Measurements from ENCODE around the gene RIOK3.
"Not testable (repeated sequence)": the region's sequence is repeated elsewhere in the genome, so short reads cannot be mapped to it uniquely, and the experiment has no call there.

The RIOK3 gene

GRCh38 chr18:23451491-23451890 lies 1.6 kb upstream of the RIOK3 start:
- no peak for DNase-seq

- no peak for DNase-seq
These were observed 750 bp upstream of the RIOK3 start for GRCh38 chr18:23452347-23452727.

DNA sequence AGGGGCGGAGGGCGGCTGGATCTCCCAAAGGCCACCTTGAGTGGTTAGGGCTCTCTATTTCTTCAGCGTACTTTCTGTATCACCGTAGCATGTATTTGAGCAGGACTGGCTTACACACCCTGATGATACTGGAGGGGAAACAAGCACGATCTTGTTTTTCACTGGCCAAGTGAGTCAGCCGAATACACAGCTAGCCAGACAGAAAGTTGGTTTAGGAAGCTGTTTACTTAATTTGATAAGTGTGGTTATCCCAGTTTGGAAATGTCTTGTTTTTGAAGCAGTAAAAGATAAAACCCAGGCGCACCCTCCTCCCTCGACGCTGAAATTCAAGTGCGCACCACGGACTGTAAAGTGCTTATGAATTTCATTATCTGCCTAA lies 582 bp downstream of the RIOK3 start:
- DNase-seq: no peak

DNA sequence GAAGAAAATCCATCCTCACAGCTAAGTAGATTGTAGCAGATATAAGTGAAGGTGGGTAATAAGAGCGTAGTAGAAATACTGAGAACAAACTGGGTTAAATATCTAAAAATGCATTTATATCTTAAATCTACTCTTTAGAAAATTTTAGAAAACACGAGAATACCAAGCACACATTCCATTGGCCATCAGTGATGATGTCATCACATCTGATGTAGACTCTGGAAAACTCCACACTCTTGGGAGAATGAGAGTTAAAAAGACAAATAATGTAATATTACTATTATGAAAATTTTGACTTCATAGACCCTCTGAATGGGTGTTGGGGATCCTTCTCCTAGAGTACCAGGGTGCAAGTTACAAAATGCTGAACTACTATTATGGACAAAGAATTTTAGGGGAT lies 3.7 kb downstream of the RIOK3 start:
- no peak for DNase-seq

- no peak for DNase-seq
These were observed 5.9 kb downstream of the RIOK3 start for GRCh38 chr18:23458830-23459529.

- no peak for DNase-seq
These were observed 6.4 kb downstream of the RIOK3 start for GRCh38 chr18:23459530-23459921.

- no peak for DNase-seq
These were observed 7.5 kb downstream of the RIOK3 start for GRCh38 chr18:23460285-23461273.

GRCh38 chr18:23462876-23463275 lies 9.8 kb downstream of the RIOK3 start:
- no peak for DNase-seq

DNA sequence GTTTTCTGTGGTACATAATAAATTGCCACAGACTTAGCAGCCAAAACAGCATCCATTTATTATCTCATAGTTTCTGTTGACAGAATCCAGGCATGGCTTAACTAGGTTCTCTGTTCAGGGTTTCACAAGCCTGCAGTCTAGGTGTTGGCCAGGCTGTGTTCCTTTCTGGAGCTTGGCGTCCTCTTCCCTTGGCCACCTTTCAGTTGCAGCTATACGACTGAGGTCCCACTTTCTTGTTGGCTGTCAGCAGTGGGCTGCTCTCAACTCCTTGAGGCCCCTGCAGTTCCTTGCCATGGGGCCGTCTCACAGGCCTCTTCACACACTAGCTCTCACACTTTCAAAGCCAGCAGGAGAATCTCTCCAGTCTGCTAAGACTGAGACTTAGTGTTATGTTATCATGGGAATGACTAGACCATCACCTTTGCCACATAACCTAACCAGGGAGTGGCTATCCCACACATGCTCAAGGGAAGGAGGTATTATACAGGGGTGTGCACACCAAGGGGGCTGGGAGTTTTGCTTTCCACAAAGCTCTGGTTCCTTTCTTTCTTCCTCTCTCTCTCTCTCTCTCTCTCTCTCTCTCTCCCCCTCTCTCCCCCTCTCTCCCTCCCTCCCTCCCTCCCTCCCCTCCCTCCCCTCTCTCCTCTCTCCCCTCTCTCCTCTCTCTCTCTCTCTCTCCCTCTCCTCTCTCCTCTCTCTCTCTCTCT lies 15.8 kb downstream of the RIOK3 start:
- DNase-seq: no peak

GRCh38 chr18:23470620-23471387 lies 17.7 kb downstream of the RIOK3 start:
- no peak for DNase-seq

DNA sequence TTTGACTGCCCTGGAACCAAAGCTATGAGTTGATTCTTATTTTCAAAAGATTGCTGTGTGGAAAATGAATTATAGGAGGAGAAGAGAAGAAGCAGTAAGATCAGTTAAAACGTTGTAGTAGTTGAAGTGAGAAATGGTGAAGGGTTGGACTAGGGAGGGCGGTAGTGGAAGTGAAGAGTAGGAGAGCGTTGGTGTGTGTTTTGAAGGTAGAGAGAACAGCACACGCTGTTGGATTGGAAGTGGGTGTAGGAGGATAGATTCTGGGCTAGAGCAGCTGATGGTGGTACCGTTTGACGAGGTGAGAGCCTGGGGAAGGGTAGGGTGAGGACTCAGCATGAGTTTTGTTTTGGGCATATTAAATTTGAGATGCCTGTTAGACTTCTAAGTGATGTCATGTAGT lies 18.4 kb downstream of the RIOK3 start:
- no peak for DNase-seq

DNA sequence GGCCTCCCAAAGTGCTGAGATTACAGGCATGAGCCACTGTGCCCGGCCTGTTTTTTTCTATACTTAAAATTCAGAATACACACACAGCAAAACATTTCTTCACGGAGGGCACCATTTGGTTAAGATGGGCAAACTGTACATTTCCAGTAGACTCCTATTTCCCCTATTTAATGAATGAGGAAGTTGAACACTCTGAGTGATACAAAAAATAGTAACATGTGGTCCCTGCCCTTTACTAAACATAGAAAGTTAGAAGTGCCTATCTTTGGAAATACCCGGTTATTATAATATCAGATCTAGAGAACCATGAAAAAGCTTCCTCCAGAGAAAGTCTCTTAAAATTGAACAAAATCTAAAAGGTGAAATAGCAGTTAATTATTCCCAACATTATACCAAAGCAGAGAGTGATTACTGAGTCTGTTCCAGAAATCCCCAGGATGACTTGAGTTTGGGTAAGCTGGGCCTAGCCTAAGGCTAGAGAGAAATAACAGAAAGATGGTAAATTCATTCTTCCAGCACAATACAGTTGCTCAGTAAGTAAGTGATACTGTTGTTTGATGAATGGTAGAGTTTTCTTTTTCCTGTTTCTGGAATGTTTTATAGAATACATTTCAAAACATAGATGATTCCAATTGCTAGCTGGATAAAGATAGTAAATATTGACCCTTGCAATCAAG lies 26.9 kb downstream of the RIOK3 start:
- no peak for DNase-seq

DNA sequence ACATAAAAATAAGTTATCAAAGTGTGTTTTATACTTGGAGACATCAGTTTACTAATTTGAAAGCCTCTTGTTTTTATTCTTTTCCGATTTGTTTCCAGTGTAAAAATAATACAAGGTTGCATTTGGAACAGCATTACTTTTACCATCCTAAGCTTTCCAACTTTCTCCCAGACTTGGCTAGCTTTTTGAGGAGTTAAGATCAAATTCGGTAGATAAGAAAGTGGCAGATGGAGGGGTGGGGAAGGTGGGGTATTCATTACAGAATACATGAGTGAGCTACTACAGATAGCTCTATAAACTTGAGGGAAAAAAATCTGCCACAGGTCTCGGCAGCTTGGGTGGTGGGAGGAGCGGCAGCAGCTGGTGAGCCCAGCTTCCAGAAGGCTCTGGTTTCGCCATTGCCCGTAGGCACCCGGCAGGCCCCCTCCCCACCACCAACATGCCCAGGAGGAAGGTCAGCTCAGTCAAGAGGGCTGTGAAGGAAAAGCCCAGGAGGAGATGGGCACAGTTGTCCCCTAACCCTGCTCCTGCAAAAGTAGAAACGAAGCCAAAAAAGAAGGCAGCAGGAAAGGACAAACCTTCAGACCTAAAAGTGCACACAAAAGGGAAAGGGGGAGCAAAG lies 31.6 kb downstream of the RIOK3 start:
- DNase-seq: no peak

DNA sequence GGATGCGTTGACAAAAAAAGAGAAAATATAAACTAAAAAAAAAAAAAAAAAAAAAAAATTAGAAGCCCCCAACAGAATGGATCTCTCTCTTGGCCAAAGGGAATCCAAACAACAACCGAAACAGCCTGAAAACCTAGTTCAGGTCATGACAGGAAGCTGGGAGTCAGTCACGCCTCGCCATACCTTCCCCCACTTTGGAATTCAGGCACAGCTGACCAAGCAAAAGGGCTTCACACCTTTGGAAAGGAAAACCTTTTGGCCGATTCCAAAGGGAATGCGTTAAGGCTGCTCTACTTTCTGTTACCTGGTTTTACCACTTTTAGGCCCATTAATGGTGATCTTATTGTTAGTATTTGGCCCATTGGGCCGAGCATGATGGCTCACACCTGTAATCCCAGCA lies 32.3 kb downstream of the RIOK3 start:
- no peak for DNase-seq

- no peak for DNase-seq
These were observed 34.9 kb downstream of the RIOK3 start for GRCh38 chr18:23487738-23488570.

- DNase-seq: not testable (repeated sequence)
These were observed 36.5 kb downstream of the RIOK3 start for GRCh38 chr18:23489586-23489985.

DNA sequence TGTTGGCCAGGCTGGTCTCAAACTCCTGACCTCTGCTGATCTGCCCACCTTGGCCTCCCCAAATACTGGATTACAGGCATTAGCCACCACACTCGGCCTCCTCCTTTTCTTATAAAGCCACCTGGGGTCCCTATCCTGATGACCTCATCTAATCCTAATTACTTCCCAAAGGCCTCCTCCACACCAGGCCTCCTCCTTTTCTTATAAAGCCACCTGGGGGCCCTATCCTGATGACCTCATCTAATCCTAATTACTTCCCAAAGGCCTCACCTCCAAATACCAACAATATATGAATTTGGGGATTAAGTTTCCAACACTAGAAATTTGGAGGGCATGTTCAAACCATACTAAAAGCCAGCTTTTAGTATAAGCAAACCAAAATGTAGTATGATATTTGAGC lies 40.6 kb downstream of the RIOK3 start:
- no peak for DNase-seq

DNA sequence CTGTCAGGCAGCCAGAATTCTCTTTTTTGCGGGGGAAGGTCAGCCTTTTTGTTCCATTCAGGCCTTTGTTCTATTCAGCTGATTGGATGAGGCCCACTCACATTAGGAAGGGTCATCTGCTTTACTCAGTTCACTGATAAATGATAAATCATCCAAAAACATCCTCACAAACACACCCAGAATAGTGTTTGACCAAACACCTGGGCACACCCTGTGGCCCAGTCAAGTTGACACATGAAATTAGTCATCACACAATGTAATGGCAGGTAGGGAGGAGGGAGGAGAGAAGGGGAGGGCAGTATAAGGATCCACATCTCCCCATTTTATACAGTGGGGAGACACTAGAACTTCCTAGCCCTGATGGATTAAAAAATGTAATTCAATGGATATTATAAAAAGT lies 41.9 kb downstream of the RIOK3 start:
- no peak for DNase-seq

GRCh38 chr18:23495723-23496440 lies 42.8 kb downstream of the RIOK3 start:
- DNase-seq: peak; percentile 64

- DNase-seq: no peak
These were observed 45.0 kb downstream of the RIOK3 start for GRCh38 chr18:23498117-23498516.
